Right kidney (tissue), 9 donors: ENCODE results near the gene CCDC47.
"Not testable (repeated sequence)": the region's sequence is repeated elsewhere in the genome, so short reads cannot be mapped to it uniquely, and the experiment has no call there.

Experiments
- DNase-seq: peaks from one replicate; pipeline ENCODE4 v3.0.0-alpha.2; 2016
- long read RNA-seq, 8 donors: transcript quantifications; one replicate each; lab custom pipeline, GENCODE V29; 2026

CCDC47 gene, protein sequence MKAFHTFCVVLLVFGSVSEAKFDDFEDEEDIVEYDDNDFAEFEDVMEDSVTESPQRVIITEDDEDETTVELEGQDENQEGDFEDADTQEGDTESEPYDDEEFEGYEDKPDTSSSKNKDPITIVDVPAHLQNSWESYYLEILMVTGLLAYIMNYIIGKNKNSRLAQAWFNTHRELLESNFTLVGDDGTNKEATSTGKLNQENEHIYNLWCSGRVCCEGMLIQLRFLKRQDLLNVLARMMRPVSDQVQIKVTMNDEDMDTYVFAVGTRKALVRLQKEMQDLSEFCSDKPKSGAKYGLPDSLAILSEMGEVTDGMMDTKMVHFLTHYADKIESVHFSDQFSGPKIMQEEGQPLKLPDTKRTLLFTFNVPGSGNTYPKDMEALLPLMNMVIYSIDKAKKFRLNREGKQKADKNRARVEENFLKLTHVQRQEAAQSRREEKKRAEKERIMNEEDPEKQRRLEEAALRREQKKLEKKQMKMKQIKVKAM
- long read RNA-seq, donor 1, transcript CCDC47-201 (13 exons, 3,466 nt) = major isoform, 13 of 37 reads
- long read RNA-seq, donor 1, partial matches to known transcripts = 14 of 37 reads
- long read RNA-seq, donor 1, other reads (novel, unspliced or antisense) = 7 of 37 reads
- long read RNA-seq, donor 2, transcript CCDC47-201 (13 exons, 3,466 nt) = major isoform, 13 of 91 reads
- long read RNA-seq, donor 2, partial matches to known transcripts = 69 of 91 reads
- long read RNA-seq, donor 2, other reads (novel, unspliced or antisense) = 5 of 91 reads
- long read RNA-seq, donor 3, transcript CCDC47-201 (13 exons, 3,466 nt) = major isoform, 18 of 76 reads
- long read RNA-seq, donor 3, partial matches to known transcripts = 56 of 76 reads
- long read RNA-seq, donor 3, other reads (novel, unspliced or antisense) = 0 of 76 reads
- long read RNA-seq, donor 4, transcript CCDC47-204 (12 exons, 1,719 nt) = minor isoform, 8 of 31 reads
- long read RNA-seq, donor 4, transcript CCDC47-201 (13 exons, 3,466 nt) = major isoform, 12 of 31 reads
- long read RNA-seq, donor 4, partial matches to known transcripts = 6 of 31 reads
- long read RNA-seq, donor 4, other reads (novel, unspliced or antisense) = 0 of 31 reads
- long read RNA-seq, donor 5, transcript CCDC47-201 (13 exons, 3,466 nt) = major isoform, 18 of 27 reads
- long read RNA-seq, donor 5, partial matches to known transcripts = 6 of 27 reads
- long read RNA-seq, donor 5, other reads (novel, unspliced or antisense) = 0 of 27 reads
- long read RNA-seq, donor 6, transcript CCDC47-206 (2 exons, 588 nt) = minor isoform, 7 of 31 reads
- long read RNA-seq, donor 6, transcript CCDC47-201 (13 exons, 3,466 nt) = major isoform, 20 of 31 reads
- long read RNA-seq, donor 6, partial matches to known transcripts = 0 of 31 reads
- long read RNA-seq, donor 6, other reads (novel, unspliced or antisense) = 0 of 31 reads
- long read RNA-seq, donor 7 = 0 reads
- long read RNA-seq, donor 8, transcript CCDC47-201 (13 exons, 3,466 nt) = major isoform, 24 of 27 reads
- long read RNA-seq, donor 8, partial matches to known transcripts = 0 of 27 reads
- long read RNA-seq, donor 8, other reads (novel, unspliced or antisense) = 0 of 27 reads

DNA sequence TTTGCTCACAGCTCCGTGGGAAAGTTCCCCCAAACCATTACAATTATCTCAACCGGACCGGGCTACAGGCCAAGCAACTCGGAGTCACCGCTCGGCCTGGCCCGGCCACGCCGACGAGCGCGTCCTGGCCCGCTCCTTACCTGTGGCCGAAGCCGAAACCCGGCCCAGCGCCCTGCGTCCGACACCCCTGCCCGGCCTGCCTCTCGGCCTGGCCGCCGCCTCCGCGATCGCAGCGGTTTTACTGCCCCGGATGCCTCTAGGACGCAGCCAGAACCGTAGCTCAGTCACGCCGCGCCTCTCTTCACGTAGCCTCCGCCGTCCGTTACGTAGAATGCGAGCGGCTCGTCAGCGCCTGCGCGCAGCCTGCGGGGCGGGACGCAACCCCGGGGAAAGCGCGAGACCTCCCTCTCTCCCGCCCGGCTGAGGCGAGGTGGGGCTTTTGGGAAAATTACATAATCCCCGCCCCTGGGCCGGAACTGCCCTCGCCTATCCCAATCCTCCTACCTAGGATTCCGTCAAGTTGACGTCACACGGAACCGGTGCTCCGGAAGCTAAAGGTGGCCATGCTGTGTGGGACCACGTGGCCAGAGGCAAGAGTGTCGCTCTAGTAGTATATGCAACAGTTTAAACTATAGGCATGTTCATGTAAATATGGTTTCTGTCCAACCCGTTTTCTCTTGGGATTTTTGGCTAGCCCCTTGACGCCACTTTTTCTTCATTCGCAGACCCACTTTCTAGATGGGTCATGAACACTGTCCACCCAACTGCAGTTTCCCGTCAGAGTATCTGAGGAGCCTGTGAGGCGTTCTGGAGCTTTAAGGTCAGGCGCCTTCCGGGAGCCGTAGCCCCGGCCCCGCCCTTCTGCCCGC, at the start of gene CCDC47:
Gene CCDC47 (minus strand): TSS at position 326 of the 869 bp plus-strand sequence. CDS start 7,422 bp downstream, outside the sequence.
- DNase-seq = peak; percentile 97

DNA sequence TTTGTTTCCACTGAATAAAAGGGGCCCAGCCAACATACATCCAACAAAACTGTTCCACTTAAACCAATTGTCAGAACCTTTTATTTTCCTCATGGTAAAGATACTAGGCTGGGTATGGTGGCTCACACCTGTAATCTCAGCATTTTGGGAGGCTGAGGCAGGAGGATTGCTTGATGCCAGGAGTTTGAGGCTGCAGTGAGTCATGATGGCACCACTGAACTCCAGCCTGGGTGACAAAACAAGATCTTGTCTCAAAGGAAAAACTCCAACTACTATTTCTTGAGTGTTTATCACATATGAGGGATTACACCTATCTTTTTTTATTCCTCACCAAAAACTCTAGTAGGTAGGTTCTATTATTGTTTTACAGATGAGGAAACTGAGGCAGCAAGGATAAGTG, 49.1 kb upstream of the CCDC47 start:
- no peak for DNase-seq

DNA sequence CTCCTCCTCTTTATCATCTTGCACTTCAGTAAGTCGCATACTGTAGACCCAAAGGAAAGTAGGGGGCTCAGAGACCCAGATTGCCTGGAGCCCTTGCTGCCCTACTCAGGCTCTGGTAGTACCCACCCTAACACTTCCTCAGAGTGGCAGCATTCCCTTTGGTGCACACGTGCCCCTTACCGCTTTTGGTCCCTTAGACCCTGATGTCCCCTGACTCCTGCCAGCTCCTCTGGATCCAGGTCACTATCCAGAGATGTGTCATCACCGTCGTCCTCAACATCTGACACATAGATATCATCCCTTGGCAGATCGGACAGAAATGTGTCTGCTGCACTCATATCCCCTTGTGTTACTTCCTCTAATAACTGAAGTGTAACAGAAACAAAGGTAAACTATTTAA, 48.4 kb upstream of the CCDC47 start:
- DNase-seq = no peak

DNA sequence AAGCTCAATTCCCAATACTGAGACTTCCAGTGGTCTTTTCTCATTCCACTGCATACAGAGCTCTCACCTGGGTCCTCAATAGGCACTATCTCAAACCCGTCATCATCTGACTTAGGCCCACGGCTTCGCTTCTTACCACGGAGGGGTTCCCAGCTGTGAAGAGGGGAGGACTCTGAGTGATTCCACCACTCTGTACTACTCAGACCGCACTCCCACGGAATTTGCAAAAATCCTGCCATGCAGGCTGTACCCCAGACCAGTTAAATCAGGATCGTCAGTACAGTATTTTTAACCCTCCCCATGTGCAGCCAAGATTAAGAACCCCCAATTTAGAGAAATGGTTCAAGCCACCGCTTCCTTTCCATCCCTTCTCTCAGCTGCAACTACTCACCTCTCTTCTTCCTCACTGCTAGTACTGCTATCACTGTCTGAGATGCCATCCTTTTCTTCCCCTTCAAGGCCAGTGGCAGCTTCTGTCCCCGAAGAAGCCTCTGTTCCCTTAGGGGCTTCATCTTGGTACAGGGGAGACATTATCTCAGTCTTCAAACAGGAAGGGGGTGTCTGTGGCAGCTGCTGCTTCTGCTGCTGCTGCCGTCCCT, 47.7 kb upstream of the CCDC47 start:
- DNase-seq = no peak

DNA sequence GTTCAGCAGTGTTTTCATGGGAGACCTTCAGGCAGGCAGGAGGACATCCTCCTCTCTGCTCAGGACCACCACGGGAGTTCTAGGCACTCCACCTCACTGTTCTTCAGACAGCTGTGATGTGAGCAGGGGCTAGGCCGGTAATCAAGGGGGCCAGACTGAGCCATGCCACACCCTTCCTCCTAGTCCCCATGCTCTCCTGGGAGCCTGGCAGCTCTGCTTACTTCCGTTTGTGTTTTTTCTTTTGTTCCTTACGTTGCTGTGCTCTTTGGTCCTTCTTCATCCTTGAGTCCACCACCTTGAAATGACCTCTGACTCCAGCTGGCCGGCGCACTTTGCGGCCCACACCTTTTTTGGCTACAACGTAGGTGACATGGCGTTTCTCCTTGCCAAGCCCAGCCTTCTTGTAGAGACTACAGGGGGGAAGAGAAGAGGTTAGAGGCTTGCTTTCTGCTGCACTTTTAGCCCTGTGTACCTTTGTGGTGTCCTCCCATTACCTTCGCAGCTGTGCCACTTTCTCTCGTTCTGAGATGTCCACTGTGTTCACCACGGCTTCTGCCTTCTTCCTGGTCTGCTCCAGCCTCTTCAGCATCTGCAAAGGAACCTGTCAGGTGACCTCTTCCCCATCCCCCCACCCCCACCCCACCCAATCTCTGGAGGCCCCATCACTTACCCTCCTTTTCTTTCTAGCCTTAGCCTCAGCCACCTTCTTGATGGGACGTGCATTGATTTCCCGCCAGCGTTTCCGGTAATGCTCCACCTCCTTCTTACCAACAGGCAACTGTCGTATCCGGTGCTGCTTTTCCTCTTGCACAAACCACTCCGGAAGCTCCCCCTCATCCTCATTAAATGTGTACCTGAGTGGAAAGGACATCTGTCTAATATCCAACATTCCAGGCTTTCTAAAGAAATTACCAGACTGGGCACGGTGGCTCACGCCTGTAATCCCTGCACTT, 46.5 kb upstream of the CCDC47 start:
- no peak for DNase-seq

DNA sequence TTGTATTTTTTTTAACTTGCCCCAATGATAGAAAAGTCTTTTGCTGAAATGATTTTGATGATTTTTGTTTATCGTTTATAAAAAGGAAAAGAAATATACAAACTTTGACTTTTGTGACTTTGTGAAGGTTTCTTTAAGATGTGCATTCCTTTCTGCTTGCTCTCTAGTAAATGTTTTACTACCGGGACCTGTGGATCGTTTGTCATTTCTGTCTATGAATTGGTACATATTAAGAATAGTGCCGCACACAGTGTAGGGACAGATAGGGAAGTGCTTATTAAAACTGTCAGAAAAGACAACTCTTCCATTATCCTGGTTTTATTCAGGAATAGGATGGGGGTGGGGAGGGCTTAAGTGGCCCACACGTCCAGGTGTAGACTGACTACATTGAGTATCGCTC, 45.7 kb upstream of the CCDC47 start:
- DNase-seq = no peak

DNA sequence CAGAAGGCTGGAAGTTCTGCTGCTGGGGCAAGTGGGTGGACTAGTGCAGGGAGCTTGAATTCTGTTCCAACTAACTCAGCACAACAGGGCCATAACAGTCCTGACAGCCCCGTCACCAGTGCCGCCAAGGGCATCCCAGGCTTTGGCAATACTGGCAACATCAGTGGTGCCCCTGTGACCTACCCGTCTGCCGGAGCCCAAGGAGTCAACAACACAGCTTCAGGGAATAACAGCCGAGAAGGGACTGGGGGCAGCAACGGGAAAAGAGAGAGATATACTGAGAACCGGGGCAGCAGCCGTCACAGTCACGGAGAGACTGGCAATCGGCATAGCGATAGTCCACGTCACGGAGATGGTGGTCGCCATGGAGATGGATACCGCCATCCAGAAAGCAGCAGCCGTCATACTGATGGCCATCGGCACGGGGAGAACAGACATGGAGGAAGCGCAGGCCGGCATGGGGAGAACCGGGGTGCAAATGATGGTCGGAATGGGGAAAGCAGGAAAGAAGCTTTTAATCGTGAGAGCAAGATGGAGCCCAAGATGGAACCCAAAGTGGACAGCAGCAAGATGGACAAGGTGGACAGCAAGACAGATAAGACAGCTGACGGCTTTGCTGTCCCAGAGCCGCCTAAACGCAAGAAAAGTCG, 44.5 kb upstream of the CCDC47 start:
- DNase-seq = no peak

DNA sequence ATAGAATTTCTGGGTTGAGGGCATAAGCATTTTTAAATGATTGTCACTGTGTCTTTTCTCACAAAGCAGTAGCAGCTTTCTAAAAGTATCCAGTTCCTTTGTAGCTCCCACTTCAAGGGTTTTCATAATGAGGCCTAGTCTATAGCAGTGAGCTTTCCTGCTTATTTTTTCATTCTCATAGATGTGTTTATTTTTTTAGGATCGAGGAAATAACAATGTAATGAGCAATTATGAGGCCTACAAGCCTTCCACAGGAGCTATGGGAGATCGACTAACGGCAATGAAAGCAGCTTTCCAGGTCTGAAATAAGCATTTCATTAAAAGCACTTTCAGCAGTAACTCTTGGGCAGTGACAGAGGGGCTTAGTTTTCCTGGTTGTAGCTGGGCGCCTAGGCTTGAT, 43.3 kb upstream of the CCDC47 start:
- DNase-seq = no peak

DNA sequence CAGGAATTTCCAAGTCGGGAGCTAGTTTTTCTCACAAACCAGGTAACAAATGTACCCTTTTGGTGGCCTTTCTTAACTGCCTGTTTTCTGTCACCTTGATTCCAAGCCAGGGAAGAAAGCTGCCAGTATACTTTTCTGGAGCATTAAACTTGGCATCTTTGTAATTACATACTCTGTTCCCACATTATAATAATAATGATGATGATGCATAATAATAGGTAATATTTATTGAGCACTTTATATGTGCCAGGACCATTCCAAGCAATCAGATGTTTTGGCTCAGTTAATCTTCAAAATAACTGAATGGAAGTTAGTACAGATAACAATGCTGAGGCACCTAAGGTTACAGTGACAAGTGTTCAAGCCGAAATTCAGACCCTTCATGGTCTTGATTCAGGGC, 42.7 kb upstream of the CCDC47 start:
- no peak for DNase-seq

DNA sequence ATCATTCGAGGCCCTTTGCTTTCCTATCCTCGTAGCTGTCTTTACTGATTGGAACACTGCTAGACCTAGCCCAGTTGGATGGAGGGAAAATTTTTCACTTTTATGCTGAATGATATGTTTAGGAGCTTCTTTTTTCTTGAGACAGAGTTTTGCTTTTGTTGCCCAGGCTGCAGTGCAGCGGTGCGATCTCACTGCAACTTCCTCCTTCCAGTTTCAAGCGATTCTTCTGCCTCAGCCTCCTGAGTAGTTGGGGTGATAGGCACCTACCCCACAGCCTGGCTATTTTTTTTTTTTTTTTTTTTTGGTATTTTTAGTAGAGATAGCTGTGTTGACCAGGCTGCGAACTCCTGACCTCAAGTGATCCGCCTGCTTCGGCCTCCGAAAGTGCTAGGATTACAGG, 36.6 kb upstream of the CCDC47 start:
- no peak for DNase-seq

DNA sequence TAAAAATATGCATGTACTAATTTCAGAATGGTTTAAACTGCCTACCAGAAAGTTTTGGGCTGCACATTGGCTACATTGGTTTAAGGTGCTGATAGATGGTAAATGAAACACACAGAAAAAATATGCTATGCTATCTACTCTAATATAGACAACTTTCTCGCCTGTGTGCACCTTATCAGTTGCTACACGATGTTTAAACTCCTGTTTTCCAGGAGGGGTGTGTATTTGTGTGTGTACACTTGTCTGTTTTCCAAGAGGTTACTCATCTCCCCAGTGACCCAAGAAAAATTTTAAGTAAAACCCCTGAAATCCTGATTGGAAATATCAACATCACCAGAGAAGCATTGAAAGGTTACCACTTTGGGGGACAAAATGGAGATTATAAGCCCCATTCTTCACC, 32.2 kb upstream of the CCDC47 start:
- no peak for DNase-seq

DNA sequence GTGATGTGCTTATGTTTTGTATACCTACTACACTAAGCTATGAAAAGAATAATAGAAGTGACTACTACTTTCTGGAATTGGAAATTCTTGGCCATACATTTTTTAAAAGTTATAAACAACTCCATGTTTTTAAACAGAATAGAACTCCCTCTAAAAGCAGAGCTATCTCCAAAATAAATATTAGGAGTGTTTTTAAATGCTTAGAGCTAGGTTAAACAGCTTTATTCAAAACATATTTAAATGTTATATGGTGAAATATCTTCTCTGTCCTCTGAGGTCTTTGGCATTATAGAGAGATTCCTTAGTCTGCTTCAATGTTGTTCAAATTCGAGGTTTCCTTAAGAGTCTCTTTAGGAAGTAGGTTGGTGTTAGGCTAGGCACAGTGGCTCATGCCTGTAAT, 30.9 kb upstream of the CCDC47 start:
- no peak for DNase-seq

DNA sequence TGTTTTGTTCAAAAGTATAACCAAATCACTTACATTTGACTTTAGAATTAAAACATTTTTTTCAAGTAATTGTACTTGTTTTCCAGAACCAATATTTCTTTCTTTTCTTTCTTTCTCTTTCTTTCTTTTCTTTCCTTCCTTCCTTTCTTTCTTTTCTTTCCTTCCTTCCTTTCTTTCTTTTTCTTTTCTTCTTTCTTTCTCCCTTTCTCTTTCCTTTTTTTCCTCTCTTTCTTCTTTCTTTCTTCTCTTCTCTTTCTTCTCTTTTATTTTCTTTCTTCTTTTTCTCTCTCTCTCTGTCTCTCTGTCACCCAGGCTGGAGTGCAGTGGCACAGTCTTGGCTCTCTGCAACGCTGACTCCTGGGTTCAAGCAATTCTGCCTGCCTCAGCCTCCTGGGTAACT, 27.4 kb upstream of the CCDC47 start:
- DNase-seq = no peak

DNA sequence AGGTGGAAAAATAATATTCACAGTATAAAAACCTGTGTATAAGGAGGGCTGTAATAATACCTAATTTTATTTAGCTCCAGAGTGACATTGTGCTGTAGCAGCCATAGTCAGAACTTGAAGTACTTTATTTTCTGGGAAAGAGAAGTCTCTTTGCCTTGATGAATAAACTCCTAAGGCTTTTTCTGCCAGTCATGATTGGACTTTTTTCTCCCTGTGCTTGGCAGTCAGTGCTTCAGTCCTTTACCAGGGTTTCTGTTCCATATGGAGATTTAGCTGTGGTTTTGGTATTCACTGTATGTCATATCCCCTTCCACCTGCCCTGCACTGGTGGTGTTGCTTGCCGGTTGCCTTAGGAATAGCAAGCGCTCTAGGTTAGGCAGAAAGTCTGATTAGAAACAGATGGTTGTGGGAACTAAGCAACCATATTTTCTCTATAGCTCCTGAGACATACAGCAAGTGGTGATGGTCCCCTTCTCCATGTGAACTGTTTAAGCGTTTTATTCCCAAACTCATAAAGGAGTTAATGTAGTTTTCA, 25.2 kb upstream of the CCDC47 start:
- no peak for DNase-seq

DNA sequence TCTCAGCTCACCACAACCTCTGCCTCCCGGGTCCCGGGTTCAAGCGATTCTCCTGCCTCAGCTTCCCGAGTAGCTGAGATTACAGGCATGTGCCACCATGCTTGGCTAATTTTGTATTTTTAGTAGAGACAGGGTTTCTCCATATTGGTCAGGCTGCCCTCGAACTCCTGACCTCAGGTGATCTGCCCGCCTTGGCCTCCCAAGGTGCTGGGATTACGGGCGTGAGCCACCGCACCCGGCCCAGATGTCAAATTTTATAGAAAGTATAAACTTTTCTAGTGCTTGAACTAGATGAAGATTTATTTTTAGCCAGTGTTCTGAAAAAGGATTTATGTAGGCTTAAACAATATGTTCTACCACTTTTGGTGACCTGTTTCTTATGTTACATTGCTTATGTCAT, 23.0 kb upstream of the CCDC47 start:
- DNase-seq = not testable (repeated sequence)

DNA sequence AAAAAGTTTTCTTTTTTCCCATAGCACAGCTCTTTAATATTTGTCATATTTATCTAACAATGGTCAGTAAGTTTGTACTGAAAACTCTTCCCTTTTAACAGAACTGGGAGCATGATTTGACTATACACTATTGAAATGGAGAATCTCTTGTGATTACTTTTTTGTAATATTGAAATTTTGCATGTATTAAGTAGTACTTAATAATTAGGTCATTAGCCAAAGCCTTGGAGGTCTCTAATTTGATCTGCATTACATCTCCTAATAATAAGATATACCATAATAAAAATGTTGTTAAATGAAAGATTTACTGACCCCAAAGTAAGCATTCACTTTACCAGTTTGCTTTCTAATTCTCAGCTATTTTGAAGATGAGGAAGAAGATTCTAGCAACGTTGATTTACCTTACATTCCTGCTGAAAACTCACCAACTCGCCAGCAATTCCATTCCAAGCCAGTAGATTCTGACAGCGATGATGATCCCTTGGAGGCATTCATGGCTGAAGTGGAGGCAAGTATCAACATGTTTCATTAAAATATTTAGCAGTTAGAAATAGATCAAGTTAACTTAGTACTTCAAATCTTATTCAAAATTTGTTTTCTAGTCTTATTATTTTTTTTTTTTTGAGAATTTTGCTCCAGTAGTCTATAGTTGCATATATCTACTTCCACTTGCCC, 18.8 kb upstream of the CCDC47 start:
- DNase-seq = no peak

DNA sequence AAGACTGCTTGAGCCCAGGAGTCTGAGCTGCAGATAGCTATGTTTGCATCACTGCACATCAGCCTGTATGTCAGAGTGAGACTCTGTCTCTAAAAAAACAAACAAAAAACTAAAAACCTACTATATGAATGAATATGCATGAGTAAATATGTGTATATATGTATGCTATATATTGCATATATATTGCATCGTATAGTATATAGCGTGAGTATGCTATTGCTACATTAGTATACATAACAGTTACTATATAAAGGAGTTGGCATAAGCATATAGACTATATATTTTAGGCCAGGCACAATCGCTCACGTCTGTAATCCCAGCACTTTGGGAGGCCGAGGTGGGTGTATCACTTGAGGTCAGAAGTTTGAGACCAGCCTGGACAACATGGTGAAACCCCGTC, 16.7 kb upstream of the CCDC47 start:
- DNase-seq = no peak
